ENCODE results near the gene RAVER1.
A peak's percentile ranks its signal among the peaks of the same experiment; 100 is the strongest.
"Not testable (repeated sequence)": the region's sequence is repeated elsewhere in the genome, so short reads cannot be mapped to it uniquely, and the experiment has no call there.

RAVER1 gene

GRCh38 chr19:10332965-10333757 lies at the start of gene RAVER1:
Gene RAVER1, minus strand, starts transcription at chr19:10333529. Its CDS starts 22 bp downstream, at chr19:10333507.
- peaks cover 19 to 20% of the 10 kb centered on the region in 2 donors for H3K36me3 ChIP-seq (ENCODE audit: control insufficient read depth in 2 of 2, insufficient read depth in 2 of 2, low read length in 2 of 2)
- no peaks in the 10 kb centered on the region for H3K9me3 ChIP-seq (ENCODE audit: control insufficient read depth in 2 of 2, low read length in 2 of 2)
- peaks cover 31% of the 10 kb centered on the region for H3K4me1 ChIP-seq (ENCODE audit: control insufficient read depth, insufficient read depth, low read length)
- H3K9ac ChIP-seq (ENCODE audit: low read length in 2 of 2): peak within 1 kb of the TSS; percentile 54 to 75
- H3K4me3 ChIP-seq (ENCODE audit: low read length in 2 of 2): peak within 1 kb of the TSS; percentile 89 to 91
- peak within 1 kb of the TSS; percentile 82 for H3K27ac ChIP-seq (ENCODE audit: low read length)
- no peaks in the 10 kb centered on the region for H3K27me3 ChIP-seq (ENCODE audit: control insufficient read depth in 1 of 2, insufficient read depth in 2 of 2, low read length in 2 of 2)

DNA sequence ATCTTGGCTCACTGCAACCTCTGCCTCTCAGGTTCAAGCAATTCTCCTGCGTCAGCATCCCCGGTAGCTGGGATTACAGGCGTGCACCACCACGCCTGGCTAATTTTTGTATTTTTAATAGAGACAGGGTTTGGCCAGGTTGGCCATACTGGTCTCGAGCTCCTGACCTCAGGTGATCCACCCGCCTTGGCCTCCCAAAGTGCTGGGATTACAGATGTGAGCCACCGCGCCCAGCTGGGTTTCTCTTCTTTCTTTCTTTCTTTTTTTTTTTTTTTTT lies 49.8 kb upstream of the RAVER1 start:
- not testable (repeated sequence) for H3K27ac ChIP-seq (ENCODE audit: low read length); H3K4me3 ChIP-seq (ENCODE audit: low read length in 2 of 2); H3K9me3 ChIP-seq (ENCODE audit: control insufficient read depth in 2 of 2, low read length in 2 of 2); H3K27me3 ChIP-seq (ENCODE audit: control insufficient read depth in 1 of 2, insufficient read depth in 2 of 2, low read length in 2 of 2); H3K9ac ChIP-seq (ENCODE audit: low read length in 2 of 2); H3K36me3 ChIP-seq (ENCODE audit: control insufficient read depth in 2 of 2, insufficient read depth in 2 of 2, low read length in 2 of 2)
- H3K4me1 ChIP-seq (ENCODE audit: control insufficient read depth, insufficient read depth, low read length): peaks cover 12% of the 10 kb centered on the region

- peak within 1 kb of the TSS; percentile 86 to 90 for H3K9ac ChIP-seq (ENCODE audit: low read length in 2 of 2)
- H3K27me3 ChIP-seq (ENCODE audit: control insufficient read depth in 1 of 2, insufficient read depth in 2 of 2, low read length in 2 of 2): no peaks in the 10 kb centered on the region
- peaks cover 12% of the 10 kb centered on the region for H3K4me1 ChIP-seq (ENCODE audit: control insufficient read depth, insufficient read depth, low read length)
- H3K36me3 ChIP-seq (ENCODE audit: control insufficient read depth in 2 of 2, insufficient read depth in 2 of 2, low read length in 2 of 2): peaks cover 0 to 4% of the 10 kb centered on the region in 2 donors
- H3K27ac ChIP-seq (ENCODE audit: low read length): peak within 1 kb of the TSS; percentile 58
- peak within 1 kb of the TSS; percentile 98 for H3K4me3 ChIP-seq (ENCODE audit: low read length in 2 of 2)
- H3K9me3 ChIP-seq (ENCODE audit: control insufficient read depth in 2 of 2, low read length in 2 of 2): no peaks in the 10 kb centered on the region
Measured at GRCh38 chr19:10380313-10381102, 47.2 kb upstream of the RAVER1 start, which contains the start of gene TYK2. Gene TYK2, minus strand, starts transcription at chr19:10380572. Its CDS starts 2,166 bp downstream, at chr19:10378406.

DNA sequence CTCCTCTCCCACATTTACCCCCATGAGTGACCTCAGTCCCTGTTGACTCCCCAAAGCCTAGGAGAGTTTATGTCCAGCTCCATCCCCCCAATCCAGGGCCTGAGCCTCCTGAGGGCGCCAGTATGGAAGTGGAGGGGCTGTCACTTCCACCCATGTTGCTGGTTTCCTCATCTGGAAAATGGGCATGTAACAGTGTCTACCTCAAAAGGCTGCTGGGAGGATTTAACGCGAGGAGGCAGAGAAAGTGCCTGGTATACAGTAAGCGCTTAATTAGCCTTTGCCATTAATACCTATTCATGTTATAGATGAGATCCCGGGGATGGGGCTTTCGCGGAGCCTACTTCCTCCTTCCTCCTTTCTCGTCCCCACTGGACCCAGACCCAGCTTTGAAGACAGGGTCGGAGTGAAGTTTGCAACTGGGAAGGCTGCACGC lies 46.6 kb upstream of the RAVER1 start:
- Histone ChIP-seq H3K36me3 (ENCODE audit: control insufficient read depth in 2 of 2, insufficient read depth in 2 of 2, low read length in 2 of 2) (peaks cover 0 to 7% of the 10 kb centered on the region in 2 donors), H3K9ac (ENCODE audit: low read length in 2 of 2) (peak overlapping the region; percentile 86 to 90), H3K4me1 (ENCODE audit: control insufficient read depth, insufficient read depth, low read length) (peaks cover 12% of the 10 kb centered on the region), H3K9me3 (ENCODE audit: control insufficient read depth in 2 of 2, low read length in 2 of 2) (no peaks in the 10 kb centered on the region), H3K27ac (ENCODE audit: low read length) (peak overlapping the region; percentile 37), H3K4me3 (ENCODE audit: low read length in 2 of 2) (peak overlapping the region; percentile 98), H3K27me3 (ENCODE audit: control insufficient read depth in 1 of 2, insufficient read depth in 2 of 2, low read length in 2 of 2) (no peaks in the 10 kb centered on the region)

DNA sequence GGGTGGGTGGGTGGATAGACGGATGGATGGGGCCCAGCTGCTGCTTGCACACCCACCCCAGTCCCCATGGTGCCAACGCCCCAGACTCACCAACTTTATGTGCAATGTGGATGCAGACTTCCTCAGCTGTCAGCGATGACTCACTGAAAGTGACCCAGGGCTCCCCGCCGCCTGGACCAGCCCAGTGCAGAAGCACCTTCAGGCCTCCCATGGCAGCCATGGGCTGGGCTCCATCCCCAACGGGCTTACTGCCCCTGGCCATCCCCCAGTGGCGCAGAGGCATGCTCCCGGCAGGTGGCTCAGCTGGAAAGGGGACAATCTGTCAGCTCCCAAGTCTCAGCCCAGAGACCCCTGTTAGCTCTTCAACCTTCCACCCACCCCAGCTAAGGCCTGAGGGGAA lies 44.8 kb upstream of the RAVER1 start:
- H3K36me3 ChIP-seq (ENCODE audit: control insufficient read depth in 2 of 2, insufficient read depth in 2 of 2, low read length in 2 of 2): peaks cover 0 to 10% of the 10 kb centered on the region in 2 donors
- H3K4me1 ChIP-seq (ENCODE audit: control insufficient read depth, insufficient read depth, low read length): peaks cover 12% of the 10 kb centered on the region
- no peak overlapping the region for H3K9ac ChIP-seq (ENCODE audit: low read length in 2 of 2)

GRCh38 chr19:10377140-10377640 lies 43.9 kb upstream of the RAVER1 start:
- H3K27me3 ChIP-seq (ENCODE audit: control insufficient read depth in 1 of 2, insufficient read depth in 2 of 2, low read length in 2 of 2); H3K27ac ChIP-seq (ENCODE audit: low read length); H3K4me3 ChIP-seq (ENCODE audit: low read length in 2 of 2); H3K9me3 ChIP-seq (ENCODE audit: control insufficient read depth in 2 of 2, low read length in 2 of 2); H3K9ac ChIP-seq (ENCODE audit: low read length in 2 of 2): not testable (repeated sequence)
- Histone ChIP-seq H3K4me1 (ENCODE audit: control insufficient read depth, insufficient read depth, low read length) (peaks cover 12% of the 10 kb centered on the region), H3K36me3 (ENCODE audit: control insufficient read depth in 2 of 2, insufficient read depth in 2 of 2, low read length in 2 of 2) (peaks cover 0 to 10% of the 10 kb centered on the region in 2 donors)

More for the DNA sequence above, 44.8 kb upstream of the RAVER1 start:
- Histone ChIP-seq H3K27me3 (ENCODE audit: control insufficient read depth in 1 of 2, insufficient read depth in 2 of 2, low read length in 2 of 2) (no peaks in the 10 kb centered on the region), H3K27ac (ENCODE audit: low read length) (no peak overlapping the region), H3K4me3 (ENCODE audit: low read length in 2 of 2) (no peak overlapping the region), H3K9me3 (ENCODE audit: control insufficient read depth in 2 of 2, low read length in 2 of 2) (no peaks in the 10 kb centered on the region)

- Histone ChIP-seq H3K4me1 (ENCODE audit: control insufficient read depth, insufficient read depth, low read length) (peaks cover 5% of the 10 kb centered on the region), H3K9ac (ENCODE audit: low read length in 2 of 2) (no peak overlapping the region), H3K9me3 (ENCODE audit: control insufficient read depth in 2 of 2, low read length in 2 of 2) (no peaks in the 10 kb centered on the region), H3K4me3 (ENCODE audit: low read length in 2 of 2) (no peak overlapping the region), H3K27ac (ENCODE audit: low read length) (no peak overlapping the region), H3K36me3 (ENCODE audit: control insufficient read depth in 2 of 2, insufficient read depth in 2 of 2, low read length in 2 of 2) (peaks cover 0 to 10% of the 10 kb centered on the region in 2 donors), H3K27me3 (ENCODE audit: control insufficient read depth in 1 of 2, insufficient read depth in 2 of 2, low read length in 2 of 2) (no peaks in the 10 kb centered on the region)
Measured at GRCh38 chr19:10374931-10375330, 41.6 kb upstream of the RAVER1 start.

- H3K9me3 ChIP-seq (ENCODE audit: control insufficient read depth in 2 of 2, low read length in 2 of 2): no peaks in the 10 kb centered on the region
- no peaks in the 10 kb centered on the region for H3K27me3 ChIP-seq (ENCODE audit: control insufficient read depth in 1 of 2, insufficient read depth in 2 of 2, low read length in 2 of 2)
- no peak overlapping the region for H3K9ac ChIP-seq (ENCODE audit: low read length in 2 of 2)
- H3K36me3 ChIP-seq (ENCODE audit: control insufficient read depth in 2 of 2, insufficient read depth in 2 of 2, low read length in 2 of 2): peaks cover 7 to 23% of the 10 kb centered on the region in 2 donors
- no peaks in the 10 kb centered on the region for H3K4me1 ChIP-seq (ENCODE audit: control insufficient read depth, insufficient read depth, low read length)
- no peak overlapping the region for H3K27ac ChIP-seq (ENCODE audit: low read length)
- H3K4me3 ChIP-seq (ENCODE audit: low read length in 2 of 2): no peak overlapping the region
Measured at GRCh38 chr19:10372690-10373089, 39.4 kb upstream of the RAVER1 start.

GRCh38 chr19:10368101-10368803 lies 34.9 kb upstream of the RAVER1 start:
- no peak overlapping the region for H3K27ac ChIP-seq (ENCODE audit: low read length)
- no peaks in the 10 kb centered on the region for H3K9me3 ChIP-seq (ENCODE audit: control insufficient read depth in 2 of 2, low read length in 2 of 2)
- peaks cover 26 to 40% of the 10 kb centered on the region in 2 donors for H3K36me3 ChIP-seq (ENCODE audit: control insufficient read depth in 2 of 2, insufficient read depth in 2 of 2, low read length in 2 of 2)
- H3K4me3 ChIP-seq (ENCODE audit: low read length in 2 of 2): no peak overlapping the region
- H3K9ac ChIP-seq (ENCODE audit: low read length in 2 of 2): no peak overlapping the region
- no peaks in the 10 kb centered on the region for H3K27me3 ChIP-seq (ENCODE audit: control insufficient read depth in 1 of 2, insufficient read depth in 2 of 2, low read length in 2 of 2)
- H3K4me1 ChIP-seq (ENCODE audit: control insufficient read depth, insufficient read depth, low read length): no peaks in the 10 kb centered on the region

- H3K36me3 ChIP-seq (ENCODE audit: control insufficient read depth in 2 of 2, insufficient read depth in 2 of 2, low read length in 2 of 2): peaks cover 26 to 42% of the 10 kb centered on the region in 2 donors
- H3K27ac ChIP-seq (ENCODE audit: low read length); H3K4me1 ChIP-seq (ENCODE audit: control insufficient read depth, insufficient read depth, low read length); H3K9ac ChIP-seq (ENCODE audit: low read length in 2 of 2); H3K4me3 ChIP-seq (ENCODE audit: low read length in 2 of 2); H3K9me3 ChIP-seq (ENCODE audit: control insufficient read depth in 2 of 2, low read length in 2 of 2); H3K27me3 ChIP-seq (ENCODE audit: control insufficient read depth in 1 of 2, insufficient read depth in 2 of 2, low read length in 2 of 2): not testable (repeated sequence)
Measured at GRCh38 chr19:10366950-10367512, 33.7 kb upstream of the RAVER1 start.

Measured in stomach smooth muscle (tissue), 2 donors.